Osteocyte (in vitro differentiated cells): ENCODE data around the gene CTXND1. TPM values are rescaled to one million over a fixed set of nuclear protein-coding genes. Genes with fewer than 3 reads are reported as not detected.

Experiments
- DNase-seq: peaks from one replicate; pipeline ENCODE4 v3.0.0; 2021; ENCODE audit warnings: mixed read lengths; ENCODE audit not compliant: unreplicated experiment; ENCODE audit errors: extremely low spot score
- H3K27ac Mint-ChIP-seq: one replicate; pipeline ENCODE4 v1.8.0; 2021; ENCODE audit warnings: mild to moderate bottlenecking, mixed read lengths; ENCODE audit not compliant: unreplicated experiment
- H3K27me3 Mint-ChIP-seq: one replicate; pipeline ENCODE4 v1.8.0; 2021; ENCODE audit warnings: mixed read lengths; ENCODE audit not compliant: unreplicated experiment
- H3K36me3 Mint-ChIP-seq: one replicate; pipeline ENCODE4 v1.8.0; 2021; ENCODE audit warnings: mixed read lengths; ENCODE audit not compliant: unreplicated experiment
- H3K4me1 Mint-ChIP-seq: one replicate; pipeline ENCODE4 v1.8.0; 2021; ENCODE audit warnings: mixed read lengths; ENCODE audit not compliant: unreplicated experiment
- H3K4me3 Mint-ChIP-seq: one replicate; pipeline ENCODE4 v1.8.0; 2021; ENCODE audit warnings: mild to moderate bottlenecking, moderate library complexity, mixed read lengths; ENCODE audit not compliant: unreplicated experiment
- H3K9me3 Mint-ChIP-seq: one replicate; pipeline ENCODE4 v1.8.0; 2021; ENCODE audit warnings: mixed read lengths; ENCODE audit not compliant: unreplicated experiment
- CTCF ChIP-seq: fragments of 200-600 bp; sonication (generic); IDR thresholded peaks from 2 replicates; pipeline ENCODE4 v1.5.0; 2021; ENCODE audit warnings: antibody characterized with exemption, mild to moderate bottlenecking, moderate library complexity
- total RNA-seq: library from RNA; stranded (reverse); gene quantifications from 2 replicates; pipeline ENCODE4 v1.2.1, GENCODE V29; 2021

Gene CTXND1
- total RNA-seq, 1 donor from 2014 or later: 0.24 TPM

GRCh38 chr15:80155001-80155377 is 97.0 kb downstream of the CTXND1 start:
- DNase-seq: no peak
- H3K4me1 Mint-ChIP-seq: peaks cover 16% of the 10 kb centered on the region
- H3K27me3 Mint-ChIP-seq: no peaks in the 10 kb centered on the region
- no peaks in the 10 kb centered on the region for H3K36me3 Mint-ChIP-seq
- no peak for TF ChIP-seq CTCF
- no peak overlapping the region for H3K4me3 Mint-ChIP-seq
- no peaks in the 10 kb centered on the region for H3K9me3 Mint-ChIP-seq
- no peak overlapping the region for H3K27ac Mint-ChIP-seq

- H3K4me1 Mint-ChIP-seq: peaks cover 14% of the 10 kb centered on the region
- H3K27me3 Mint-ChIP-seq: no peaks in the 10 kb centered on the region
- H3K9me3 Mint-ChIP-seq: no peaks in the 10 kb centered on the region
- peak; percentile 63 for DNase-seq
- no peak overlapping the region for H3K4me3 Mint-ChIP-seq
- no peaks in the 10 kb centered on the region for H3K36me3 Mint-ChIP-seq
- no peak overlapping the region for H3K27ac Mint-ChIP-seq
- TF ChIP-seq CTCF: no peak
These were observed 97.7 kb downstream of the CTXND1 start for GRCh38 chr15:80154336-80154735.

- TF ChIP-seq CTCF: no peak
- Mint-ChIP-seq H3K27me3 (no peaks in the 10 kb centered on the region), H3K9me3 (no peaks in the 10 kb centered on the region), H3K4me1 (peaks cover 14% of the 10 kb centered on the region), H3K36me3 (no peaks in the 10 kb centered on the region), H3K27ac (peak overlapping the region; percentile 88), H3K4me3 (no peak overlapping the region)
- no peak for DNase-seq
These were observed 98.1 kb downstream of the CTXND1 start for GRCh38 chr15:80153900-80154299.

- no peaks in the 10 kb centered on the region for H3K9me3 Mint-ChIP-seq
- H3K36me3 Mint-ChIP-seq: no peaks in the 10 kb centered on the region
- peaks cover 14% of the 10 kb centered on the region for H3K4me1 Mint-ChIP-seq
- peak within 1 kb of the TSS; percentile 88 for H3K27ac Mint-ChIP-seq
- no peak for TF ChIP-seq CTCF
- H3K27me3 Mint-ChIP-seq: no peaks in the 10 kb centered on the region
- peak; percentile 86 for DNase-seq
- H3K4me3 Mint-ChIP-seq: peak within 1 kb of the TSS; percentile 83
These were observed 98.8 kb downstream of the CTXND1 start, which contains the start of gene FAH for GRCh38 chr15:80152896-80153876. Gene FAH (plus strand): TSS chr15:80152999. CDS start chr15:80153055, 56 bp downstream.

GRCh38 chr15:80152180-80152895 is 99.7 kb downstream of the CTXND1 start:
- TF ChIP-seq CTCF: no peak
- no peaks in the 10 kb centered on the region for H3K27me3 Mint-ChIP-seq
- H3K36me3 Mint-ChIP-seq: no peaks in the 10 kb centered on the region
- no peaks in the 10 kb centered on the region for H3K9me3 Mint-ChIP-seq
- peak overlapping the region; percentile 83 for H3K4me3 Mint-ChIP-seq
- peaks cover 14% of the 10 kb centered on the region for H3K4me1 Mint-ChIP-seq
- DNase-seq: peak; percentile 95
- H3K27ac Mint-ChIP-seq: peak overlapping the region; percentile 88
